ENCODE data around the gene GTPBP10. TPM values are rescaled to one million over a fixed set of nuclear protein-coding genes. Genes with fewer than 3 reads are reported as not detected.

The GTPBP10 gene
- total and polyA plus RNA-seq, 9 of the 15 experiments (the other 6 are each of a cell fraction or from before 2014, with no cell fraction given): 34.6 to 89.8 (median 76.4) TPM

DNA sequence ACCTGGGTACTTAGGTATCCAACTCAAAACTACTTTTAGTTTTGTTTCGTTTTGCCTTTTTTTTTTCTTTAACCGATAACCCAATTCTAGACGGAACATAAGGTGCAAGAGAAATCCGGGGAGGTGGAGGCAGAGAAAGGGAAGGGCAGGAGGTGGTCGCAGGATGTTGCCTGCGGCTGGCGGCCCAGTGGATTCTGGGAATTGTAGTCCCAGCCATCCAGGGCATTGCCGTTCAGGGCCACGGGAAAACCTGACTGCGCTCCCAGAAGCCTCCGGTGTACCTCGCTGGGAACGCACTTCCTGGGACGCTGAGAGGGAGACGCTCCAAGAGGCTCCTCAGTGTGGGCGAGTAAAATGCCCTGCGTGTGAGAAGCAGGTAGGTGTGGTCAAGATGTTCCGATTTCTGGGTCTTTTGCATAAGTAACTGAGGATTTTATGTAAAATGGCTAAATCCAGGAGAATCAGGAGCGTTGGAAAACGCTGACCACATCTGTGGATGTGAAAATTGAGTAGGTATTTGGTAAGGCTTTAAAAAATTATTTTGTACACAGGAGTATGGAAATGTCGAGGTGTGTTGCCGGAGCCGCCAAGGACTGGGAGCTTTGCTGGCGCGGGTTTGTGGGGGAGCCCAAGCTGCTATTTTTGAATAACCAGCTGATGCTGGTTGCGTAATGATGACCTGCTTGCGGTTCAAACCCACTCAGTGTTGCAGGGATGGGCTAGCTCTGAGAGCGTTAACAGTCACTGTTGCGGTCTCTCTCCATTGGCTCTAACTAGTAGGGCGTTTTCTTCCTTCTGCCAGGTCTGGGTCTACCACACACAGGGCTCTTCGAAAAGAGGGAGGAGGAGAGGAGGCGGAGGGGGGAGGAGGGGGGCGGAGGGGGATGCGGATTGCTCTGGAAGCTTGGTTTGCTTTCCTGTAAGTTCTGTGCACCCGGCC, 56.9 kb downstream of the GTPBP10 start, which contains the start of gene CLDN12 (continued):
- TF ChIP-seq PBX2 (CRISPR knock-in tag; IDR thresholded peaks at IDR 0.05; ENCODE audit: low read depth): no peak
- no peak for TF ChIP-seq PBX2 (tag; conservative IDR thresholded peaks at IDR 0.05; ENCODE audit: low read depth)
- TF ChIP-seq SMAD2 (IDR thresholded peaks at IDR 0.05; ENCODE audit: low read depth, low read length): no peak
- TF ChIP-seq NRF1 (conservative IDR thresholded peaks at IDR 0.05 in 1 of 2, IDR thresholded peaks at IDR 0.05 in 1 of 2): peak; percentile 72 to 76
- TF ChIP-seq MCM2 (IDR thresholded peaks at IDR 0.05; ENCODE audit: low read depth): no peak
- TF ChIP-seq, protein P1, sequence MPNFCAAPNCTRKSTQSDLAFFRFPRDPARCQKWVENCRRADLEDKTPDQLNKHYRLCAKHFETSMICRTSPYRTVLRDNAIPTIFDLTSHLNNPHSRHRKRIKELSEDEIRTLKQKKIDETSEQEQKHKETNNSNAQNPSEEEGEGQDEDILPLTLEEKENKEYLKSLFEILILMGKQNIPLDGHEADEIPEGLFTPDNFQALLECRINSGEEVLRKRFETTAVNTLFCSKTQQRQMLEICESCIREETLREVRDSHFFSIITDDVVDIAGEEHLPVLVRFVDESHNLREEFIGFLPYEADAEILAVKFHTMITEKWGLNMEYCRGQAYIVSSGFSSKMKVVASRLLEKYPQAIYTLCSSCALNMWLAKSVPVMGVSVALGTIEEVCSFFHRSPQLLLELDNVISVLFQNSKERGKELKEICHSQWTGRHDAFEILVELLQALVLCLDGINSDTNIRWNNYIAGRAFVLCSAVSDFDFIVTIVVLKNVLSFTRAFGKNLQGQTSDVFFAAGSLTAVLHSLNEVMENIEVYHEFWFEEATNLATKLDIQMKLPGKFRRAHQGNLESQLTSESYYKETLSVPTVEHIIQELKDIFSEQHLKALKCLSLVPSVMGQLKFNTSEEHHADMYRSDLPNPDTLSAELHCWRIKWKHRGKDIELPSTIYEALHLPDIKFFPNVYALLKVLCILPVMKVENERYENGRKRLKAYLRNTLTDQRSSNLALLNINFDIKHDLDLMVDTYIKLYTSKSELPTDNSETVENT (CRISPR knock-in tag; IDR thresholded peaks at IDR 0.05): no peak
- TF ChIP-seq ZNF668 (CRISPR knock-in tag; IDR thresholded peaks at IDR 0.05): no peak
- no peak for TF ChIP-seq ZNF589 (CRISPR knock-in tag; IDR thresholded peaks at IDR 0.05; ENCODE audit: low read depth)
- TF ChIP-seq BRCA1 (IDR thresholded peaks at IDR 0.05): no peak
- no peak for TF ChIP-seq BRCA1 (CRISPR knock-in tag; IDR thresholded peaks at IDR 0.05)
- TF ChIP-seq PATZ1 (CRISPR knock-in tag; IDR thresholded peaks at IDR 0.05; ENCODE audit: borderline replicate concordance): no peak
- no peak for TF ChIP-seq ARHGAP35 (IDR thresholded peaks at IDR 0.05; ENCODE audit: partially characterized antibody)
- TF ChIP-seq ZNF717 (CRISPR knock-in tag; IDR thresholded peaks at IDR 0.05): no peak
- no peak for TF ChIP-seq NR2C1 (IDR thresholded peaks at IDR 0.05)
- no peak; the same call in 1 of the 2 replicates for TF ChIP-seq NR2C1 (tag; IDR thresholded peaks at IDR 0.05)
- no peak for TF ChIP-seq HSF4 (CRISPR knock-in tag; IDR thresholded peaks at IDR 0.05; ENCODE audit: borderline replicate concordance)
- TF ChIP-seq, protein P2, sequence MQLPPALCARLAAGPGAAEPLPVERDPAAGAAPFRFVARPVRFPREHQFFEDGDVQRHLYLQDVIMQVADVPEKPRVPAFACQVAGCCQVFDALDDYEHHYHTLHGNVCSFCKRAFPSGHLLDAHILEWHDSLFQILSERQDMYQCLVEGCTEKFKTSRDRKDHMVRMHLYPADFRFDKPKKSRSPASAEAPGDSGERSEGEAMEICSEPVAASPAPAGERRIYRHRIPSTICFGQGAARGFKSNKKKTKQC (CRISPR knock-in tag; IDR thresholded peaks at IDR 0.05): no peak
- TF ChIP-seq NUFIP1 (IDR thresholded peaks at IDR 0.05; ENCODE audit: partially characterized antibody): peak; percentile 15
- TF ChIP-seq, protein P3, sequence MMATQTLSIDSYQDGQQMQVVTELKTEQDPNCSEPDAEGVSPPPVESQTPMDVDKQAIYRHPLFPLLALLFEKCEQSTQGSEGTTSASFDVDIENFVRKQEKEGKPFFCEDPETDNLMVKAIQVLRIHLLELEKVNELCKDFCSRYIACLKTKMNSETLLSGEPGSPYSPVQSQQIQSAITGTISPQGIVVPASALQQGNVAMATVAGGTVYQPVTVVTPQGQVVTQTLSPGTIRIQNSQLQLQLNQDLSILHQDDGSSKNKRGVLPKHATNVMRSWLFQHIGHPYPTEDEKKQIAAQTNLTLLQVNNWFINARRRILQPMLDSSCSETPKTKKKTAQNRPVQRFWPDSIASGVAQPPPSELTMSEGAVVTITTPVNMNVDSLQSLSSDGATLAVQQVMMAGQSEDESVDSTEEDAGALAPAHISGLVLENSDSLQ (IDR thresholded peaks at IDR 0.05): no peak
- peak; percentile 51 for TF ChIP-seq TBP (optimal IDR thresholded peaks at IDR 0.05; ENCODE audit: low read depth, low read length)
- TF ChIP-seq ZKSCAN3 (CRISPR knock-in tag; IDR thresholded peaks at IDR 0.05): no peak
